ENCODE results near the gene NET1.

The NET1 gene

DNA sequence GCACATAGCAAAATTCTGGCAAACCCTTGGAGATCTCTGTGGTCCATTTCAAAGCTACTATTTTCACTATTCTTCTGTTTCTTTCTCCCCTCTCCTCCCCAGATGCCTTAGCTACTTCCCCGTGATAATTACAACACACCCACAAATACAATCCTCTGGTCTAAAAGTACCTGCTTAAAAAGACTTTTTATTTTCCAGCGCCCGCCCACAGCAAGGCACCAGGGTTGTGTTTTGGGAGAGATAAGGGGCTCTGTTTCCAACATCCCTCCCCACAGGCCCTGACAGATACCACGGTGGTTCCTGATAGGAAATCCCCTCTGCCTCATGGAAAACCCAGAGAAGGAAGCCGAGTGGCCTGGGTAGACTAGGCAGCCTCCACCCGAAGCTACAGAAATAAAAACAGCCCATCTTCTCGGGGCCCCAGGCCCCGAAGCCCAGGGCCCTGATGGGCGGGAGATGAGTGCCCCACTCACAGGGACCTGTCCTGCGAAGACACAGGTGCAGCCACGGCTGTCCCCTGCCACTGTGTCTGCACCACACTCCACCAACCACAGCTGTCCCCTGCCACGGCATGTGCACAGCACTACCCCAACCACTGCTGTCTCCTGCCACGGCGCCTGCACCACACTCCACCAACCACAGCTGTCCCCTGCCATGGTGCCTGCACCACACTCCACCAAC, 67.3 kb downstream of the NET1 start:
- TF ChIP-seq, protein P1, sequence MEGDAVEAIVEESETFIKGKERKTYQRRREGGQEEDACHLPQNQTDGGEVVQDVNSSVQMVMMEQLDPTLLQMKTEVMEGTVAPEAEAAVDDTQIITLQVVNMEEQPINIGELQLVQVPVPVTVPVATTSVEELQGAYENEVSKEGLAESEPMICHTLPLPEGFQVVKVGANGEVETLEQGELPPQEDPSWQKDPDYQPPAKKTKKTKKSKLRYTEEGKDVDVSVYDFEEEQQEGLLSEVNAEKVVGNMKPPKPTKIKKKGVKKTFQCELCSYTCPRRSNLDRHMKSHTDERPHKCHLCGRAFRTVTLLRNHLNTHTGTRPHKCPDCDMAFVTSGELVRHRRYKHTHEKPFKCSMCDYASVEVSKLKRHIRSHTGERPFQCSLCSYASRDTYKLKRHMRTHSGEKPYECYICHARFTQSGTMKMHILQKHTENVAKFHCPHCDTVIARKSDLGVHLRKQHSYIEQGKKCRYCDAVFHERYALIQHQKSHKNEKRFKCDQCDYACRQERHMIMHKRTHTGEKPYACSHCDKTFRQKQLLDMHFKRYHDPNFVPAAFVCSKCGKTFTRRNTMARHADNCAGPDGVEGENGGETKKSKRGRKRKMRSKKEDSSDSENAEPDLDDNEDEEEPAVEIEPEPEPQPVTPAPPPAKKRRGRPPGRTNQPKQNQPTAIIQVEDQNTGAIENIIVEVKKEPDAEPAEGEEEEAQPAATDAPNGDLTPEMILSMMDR (IDR thresholded peaks at IDR 0.05; ENCODE audit: borderline replicate concordance, extremely low read depth, low read length, poor library complexity, severe bottlenecking): no peak
- no peak for TF ChIP-seq EZH2 (IDR thresholded peaks at IDR 0.05; ENCODE audit: borderline replicate concordance, low read depth, low read length, severe bottlenecking)
- Histone ChIP-seq H3K4me1 (ENCODE audit: insufficient read depth, low read length) (no peaks in the 10 kb centered on the region), H3K27ac (ENCODE audit: low read length) (no peak overlapping the region), H3K27me3 (ENCODE audit: insufficient read depth, low read length, poor library complexity) (no peaks in the 10 kb centered on the region), H3K4me3 (ENCODE audit: low read depth in 1 of 2, low read length in 2 of 2) (no peak overlapping the region), H4K20me1 (ENCODE audit: insufficient read depth, low read length) (no peaks in the 10 kb centered on the region; the same call in 1 of the 2 replicates), H3K36me3 (ENCODE audit: insufficient read depth, low read length) (no peaks in the 10 kb centered on the region), H3K9ac (ENCODE audit: low read depth, low read length) (no peak overlapping the region), H2AFZ (ENCODE audit: low read depth, low read length) (no peak overlapping the region), H3K4me2 (ENCODE audit: insufficient read depth, low read length) (no peak overlapping the region), H3K9me3 (ENCODE audit: insufficient read depth, low read length, severe bottlenecking) (no peaks in the 10 kb centered on the region), H3K79me2 (ENCODE audit: insufficient read depth, low read length) (no peaks in the 10 kb centered on the region)
- DNase-seq (no peak), ATAC-seq (ENCODE audit: insufficient read depth, low read depth) (no peak)

DNA sequence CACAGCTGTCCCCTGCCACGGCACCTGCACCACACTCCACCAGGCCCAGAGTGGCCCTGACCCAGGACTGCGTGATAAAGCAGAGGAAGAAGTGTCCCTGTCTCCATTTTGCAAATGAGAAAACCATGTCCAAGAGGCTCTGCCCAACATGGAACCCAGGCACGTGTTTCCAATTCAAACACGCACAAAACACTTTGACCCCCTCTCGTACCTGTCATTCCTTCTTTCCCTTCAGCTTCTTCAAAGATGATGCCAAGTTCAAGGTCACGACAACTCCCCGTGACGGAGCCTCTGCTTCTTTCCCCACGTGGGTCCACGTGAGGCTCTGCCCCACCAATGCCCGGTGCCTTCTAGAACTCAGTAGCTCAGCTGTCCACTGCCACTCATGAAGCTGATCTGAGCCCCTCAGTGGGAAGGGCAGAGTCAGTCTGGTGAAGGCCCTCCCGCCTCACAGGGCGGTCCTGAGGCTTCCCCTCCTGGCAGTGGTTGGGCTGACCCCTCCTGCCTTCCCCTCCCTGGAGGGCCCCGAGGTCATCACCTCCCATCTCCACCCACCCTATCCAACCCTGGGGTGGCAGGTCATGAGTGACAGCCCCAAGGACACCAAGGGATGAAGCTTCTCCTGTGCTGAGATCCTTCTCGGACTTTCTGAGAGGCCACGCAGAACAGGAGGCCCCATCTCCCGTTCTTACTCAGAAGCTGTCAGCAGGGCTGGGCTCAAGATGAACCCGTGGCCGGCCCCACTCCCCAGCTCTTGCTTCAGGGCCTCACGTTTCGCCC, 68.0 kb downstream of the NET1 start:
- Histone ChIP-seq H4K20me1 (ENCODE audit: insufficient read depth, low read length) (no peaks in the 10 kb centered on the region; the same call in 1 of the 2 replicates), H3K4me1 (ENCODE audit: insufficient read depth, low read length) (no peaks in the 10 kb centered on the region), H2AFZ (ENCODE audit: low read depth, low read length) (no peak overlapping the region), H3K9ac (ENCODE audit: low read depth, low read length) (no peak overlapping the region), H3K4me3 (ENCODE audit: low read depth in 1 of 2, low read length in 2 of 2) (no peak overlapping the region), H3K4me2 (ENCODE audit: insufficient read depth, low read length) (no peak overlapping the region), H3K27me3 (ENCODE audit: insufficient read depth, low read length, poor library complexity) (no peaks in the 10 kb centered on the region), H3K36me3 (ENCODE audit: insufficient read depth, low read length) (no peaks in the 10 kb centered on the region), H3K79me2 (ENCODE audit: insufficient read depth, low read length) (no peaks in the 10 kb centered on the region), H3K27ac (ENCODE audit: low read length) (no peak overlapping the region), H3K9me3 (ENCODE audit: insufficient read depth, low read length, severe bottlenecking) (no peaks in the 10 kb centered on the region)
- no peak for DNase-seq
- ATAC-seq (ENCODE audit: insufficient read depth, low read depth): no peak
- no peak for TF ChIP-seq EZH2 (IDR thresholded peaks at IDR 0.05; ENCODE audit: borderline replicate concordance, low read depth, low read length, severe bottlenecking)
- TF ChIP-seq, protein P1 (IDR thresholded peaks at IDR 0.05; ENCODE audit: borderline replicate concordance, extremely low read depth, low read length, poor library complexity, severe bottlenecking): no peak

DNA sequence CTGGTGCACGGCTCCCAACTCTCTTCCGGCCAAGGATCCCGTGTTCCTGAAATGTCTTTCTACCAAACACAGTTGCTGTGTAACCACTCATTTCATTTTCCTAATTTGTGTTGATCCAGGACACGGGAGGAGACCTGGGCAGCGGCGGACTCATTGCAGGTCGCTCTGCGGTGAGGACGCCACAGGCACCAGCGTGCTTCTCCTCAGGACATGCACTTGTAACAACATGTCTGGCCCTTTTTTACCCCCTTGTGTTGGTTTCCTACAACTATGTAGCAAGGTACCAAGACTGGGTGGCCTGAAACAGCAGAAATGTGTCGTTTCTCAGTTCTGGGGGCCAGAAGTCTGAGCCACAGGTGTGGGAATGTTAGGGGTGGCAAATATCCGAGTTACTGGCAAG, 68.8 kb downstream of the NET1 start:
- no peak overlapping the region for H3K27ac ChIP-seq (ENCODE audit: low read length)
- no peaks in the 10 kb centered on the region for H3K9me3 ChIP-seq (ENCODE audit: insufficient read depth, low read length, severe bottlenecking)
- H2AFZ ChIP-seq (ENCODE audit: low read depth, low read length): no peak overlapping the region
- H3K36me3 ChIP-seq (ENCODE audit: insufficient read depth, low read length): no peaks in the 10 kb centered on the region
- H3K79me2 ChIP-seq (ENCODE audit: insufficient read depth, low read length): no peaks in the 10 kb centered on the region
- H4K20me1 ChIP-seq (ENCODE audit: insufficient read depth, low read length): no peaks in the 10 kb centered on the region; the same call in 1 of the 2 replicates
- TF ChIP-seq, protein P1 (IDR thresholded peaks at IDR 0.05; ENCODE audit: borderline replicate concordance, extremely low read depth, low read length, poor library complexity, severe bottlenecking): no peak
- TF ChIP-seq EZH2 (IDR thresholded peaks at IDR 0.05; ENCODE audit: borderline replicate concordance, low read depth, low read length, severe bottlenecking): no peak
- DNase-seq (no peak), ATAC-seq (ENCODE audit: insufficient read depth, low read depth) (no peak)
- no peak overlapping the region for H3K4me3 ChIP-seq (ENCODE audit: low read depth in 1 of 2, low read length in 2 of 2)
- H3K4me1 ChIP-seq (ENCODE audit: insufficient read depth, low read length): no peaks in the 10 kb centered on the region
- H3K4me2 ChIP-seq (ENCODE audit: insufficient read depth, low read length): no peak overlapping the region
- no peak overlapping the region for H3K9ac ChIP-seq (ENCODE audit: low read depth, low read length)
- H3K27me3 ChIP-seq (ENCODE audit: insufficient read depth, low read length, poor library complexity): peaks cover under 1% of the 10 kb centered on the region
